H1 (cell line): Measurements from ENCODE around the gene LCLAT1. TPM values are rescaled to one million over a fixed set of nuclear protein-coding genes. Genes with fewer than 3 reads are reported as not detected.

Source experiments
- CTCF ChIA-PET: fragments of 300-600 bp; sonication (Branson Sonifier 250); formaldehyde crosslinking; loops from one replicate; lab custom pipeline; 2021; ENCODE audit not compliant: partially characterized antibody; lab: Charles Lee
- POLR2A ChIA-PET: fragments of 300-600 bp; sonication (Branson Sonifier 250); formaldehyde crosslinking; loops from one replicate; lab custom pipeline; 2021; ENCODE audit warnings: inconsistent platforms; ENCODE audit not compliant: partially characterized antibody; lab: Charles Lee
- DNase-seq, 2 experiments: peaks; one replicate each; pipeline versions ENCODE4 v3.0.0 to v3.0.0-alpha.2; 2010 to 2022; ENCODE audit warnings: low spot score in 2 of 2, low read depth in 1 of 2, mixed read lengths in 1 of 2
- FAIRE-seq: peaks from 2 replicates; lab custom pipeline; 2011; peaks lifted over from hg19 to GRCh38; lab: Jason Lieb, UNC
- H2AFZ ChIP-seq: 2 replicates; pipeline ENCODE4 v1.8.1; 2012; ENCODE audit warnings: low read length, inconsistent platforms
- H2AK5ac ChIP-seq: 2 replicates; pipeline ENCODE4 v1.6.1; 2013; ENCODE audit warnings: low read depth, low read length
- H2BK120ac ChIP-seq: replicated peaks from 2 replicates; pipeline ENCODE3; 2013; ENCODE audit warnings: low read depth, low read length, inconsistent platforms
- H2BK12ac ChIP-seq: 2 replicates; pipeline ENCODE4 v1.6.1; 2013; ENCODE audit warnings: low read depth, low read length
- H2BK15ac ChIP-seq: 2 replicates; pipeline ENCODE4 v1.6.1; 2013; ENCODE audit warnings: low read length
- H2BK20ac ChIP-seq: 2 replicates; pipeline ENCODE4 v1.6.1; 2013; ENCODE audit warnings: low read length
- H2BK5ac ChIP-seq: 2 replicates; pipeline ENCODE4 v1.6.1; 2013; ENCODE audit warnings: low read depth, low read length
- H3K14ac ChIP-seq: 2 replicates; pipeline ENCODE4 v1.6.1; 2013; ENCODE audit warnings: inconsistent platforms; ENCODE audit not compliant: insufficient read length
- H3K18ac ChIP-seq: 2 replicates; pipeline ENCODE4 v1.6.1; 2013; ENCODE audit warnings: low read length; ENCODE audit errors: extremely low read depth
- H3K23ac ChIP-seq: 2 replicates; pipeline ENCODE4 v1.6.1; 2013; ENCODE audit warnings: inconsistent platforms; ENCODE audit not compliant: insufficient read length
- H3K23me2 ChIP-seq: 2 replicates; pipeline ENCODE4 v1.6.1; 2013; ENCODE audit warnings: low read depth, low read length
- H3K27ac ChIP-seq: 2 replicates; pipeline ENCODE4 v1.6.1; 2011; ENCODE audit warnings: low read depth, low read length, inconsistent platforms
- H3K27me3 ChIP-seq, 4 experiments: replicated peaks in 1 of 4; 1 replicate in 1 of 4; 2 replicates in 3 of 4; pipeline versions ENCODE4 v1.6.1 to v1.8.1; 2011 to 2013; ENCODE audit warnings: low read length in 3 of 4, mild to moderate bottlenecking in 3 of 4, inconsistent platforms in 2 of 4, mixed read lengths in 2 of 4, moderate library complexity in 1 of 4; ENCODE audit not compliant: control insufficient read depth in 3 of 4, insufficient read depth in 3 of 4; ENCODE audit errors: extremely low read depth in 1 of 4
- H3K36me3 ChIP-seq, 4 experiments: 2 replicates each; pipeline versions ENCODE4 v1.6.1 to v1.8.1; 2011 to 2013; ENCODE audit warnings: mild to moderate bottlenecking in 4 of 4, low read length in 3 of 4, moderate library complexity in 2 of 4, control low read depth in 1 of 4, inconsistent platforms in 1 of 4; ENCODE audit not compliant: insufficient read depth in 4 of 4, control insufficient read depth in 2 of 4
- H3K4ac ChIP-seq: replicated peaks from 2 replicates; pipeline ENCODE3; 2013; ENCODE audit warnings: low read length, low read depth, mixed read lengths, inconsistent platforms; ENCODE audit not compliant: insufficient read length
- H3K4me1 ChIP-seq, 4 experiments: replicated peaks in 1 of 4; 1 replicate in 1 of 4; 2 replicates in 3 of 4; pipeline versions ENCODE4 v1.6.1 to v1.8.1; 2011 to 2013; ENCODE audit warnings: low read length in 3 of 4, inconsistent platforms in 2 of 4, mixed read lengths in 1 of 4; ENCODE audit not compliant: insufficient read depth in 4 of 4, control insufficient read depth in 3 of 4
- H3K4me2 ChIP-seq, 2 experiments: 2 replicates each; pipeline versions ENCODE4 v1.6.1 to v1.8.1; 2011 to 2013; ENCODE audit warnings: low read depth in 2 of 2, low read length in 2 of 2, control low read depth in 1 of 2, inconsistent platforms in 1 of 2, mild to moderate bottlenecking in 1 of 2; ENCODE audit not compliant: insufficient read depth in 1 of 2
- H3K4me3 ChIP-seq, 4 experiments: fragments of 200-600, 300-600 bp in 1 of 4; sonication (generic), shearing (Covaris generic), sonication (Bioruptor Twin) in 1 of 4; 2 replicates each; pipeline versions ENCODE4 v1.5.1 to v1.8.1; 2011 to 2016; ENCODE audit warnings: low read length in 4 of 4, low read depth in 3 of 4, control low read depth in 2 of 4, inconsistent platforms in 2 of 4, mild to moderate bottlenecking in 2 of 4, mixed read lengths in 1 of 4, moderate library complexity in 1 of 4; ENCODE audit not compliant: insufficient read depth in 2 of 4; ENCODE audit errors: extremely low read depth in 1 of 4
- H3K56ac ChIP-seq: replicated peaks from 2 replicates; pipeline ENCODE3; 2013; ENCODE audit warnings: low read depth, mild to moderate bottlenecking, mixed read lengths, low read length, inconsistent platforms; ENCODE audit not compliant: insufficient read length
- H3K79me1 ChIP-seq: 2 replicates; pipeline ENCODE4 v1.6.1; 2013; ENCODE audit warnings: low read depth, low read length, control low read depth
- H3K79me2 ChIP-seq, 2 experiments: 2 replicates each; pipeline versions ENCODE4 v1.6.1 to v1.8.1; 2012 to 2013; ENCODE audit warnings: low read length in 2 of 2, mild to moderate bottlenecking in 2 of 2, inconsistent platforms in 1 of 2; ENCODE audit not compliant: insufficient read depth in 2 of 2, control insufficient read depth in 1 of 2
- H3K9ac ChIP-seq, 4 experiments: replicated peaks in 1 of 4; 1 replicate in 1 of 4; 2 replicates in 3 of 4; pipeline versions ENCODE4 v1.6.1 to v1.8.1; 2011 to 2013; ENCODE audit warnings: low read depth in 3 of 4, low read length in 3 of 4, control low read depth in 2 of 4, mild to moderate bottlenecking in 2 of 4, moderate library complexity in 2 of 4, inconsistent platforms in 1 of 4; ENCODE audit errors: extremely low read depth in 1 of 4
- H3K9me3 ChIP-seq, 2 experiments: 2 replicates each; pipeline versions ENCODE4 v1.6.1 to v1.8.1; 2012 to 2013; ENCODE audit warnings: mild to moderate bottlenecking in 2 of 2, moderate library complexity in 2 of 2, control low read depth in 1 of 2, inconsistent platforms in 1 of 2, low read depth in 1 of 2, low read length in 1 of 2, mixed read lengths in 1 of 2; ENCODE audit not compliant: insufficient read depth in 2 of 2
- H4K20me1 ChIP-seq, 2 experiments: replicated peaks in 1 of 2; 2 replicates each; pipeline versions ENCODE3 to v1.8.1; 2011 to 2013; ENCODE audit warnings: inconsistent platforms in 2 of 2, low read length in 2 of 2, mild to moderate bottlenecking in 1 of 2; ENCODE audit not compliant: insufficient read depth in 2 of 2, control insufficient read depth in 1 of 2
- H4K5ac ChIP-seq: 2 replicates; pipeline ENCODE4 v1.6.1; 2013; ENCODE audit warnings: low read length, low read depth, mixed read lengths, inconsistent platforms; ENCODE audit not compliant: insufficient read length
- H4K8ac ChIP-seq: 2 replicates; pipeline ENCODE4 v1.8.0; 2013; ENCODE audit warnings: mild to moderate bottlenecking, moderate library complexity, low read length, inconsistent platforms; ENCODE audit not compliant: insufficient read depth; ENCODE audit errors: extremely low read depth
- H4K91ac ChIP-seq: replicated peaks from 2 replicates; pipeline ENCODE3; 2013; ENCODE audit warnings: low read length, mixed read lengths, inconsistent platforms; ENCODE audit not compliant: insufficient read length
- BCL11A ChIP-seq, 2 experiments: IDR thresholded peaks; one replicate each; pipeline ENCODE4 v1.6.1; 2011; ENCODE audit warnings: low read depth in 2 of 2, low read length in 2 of 2, mild to moderate bottlenecking in 2 of 2
- CBX5 ChIP-seq: fragments of 300-800, 300-1000 bp; sonication (generic); IDR thresholded peaks from 2 replicates; pipeline ENCODE4 v1.7.1; 2016; ENCODE audit warnings: antibody characterized with exemption, low read length, low read depth
- CBX8 ChIP-seq: fragments of 300-800, 300-1000 bp; sonication (generic); IDR thresholded peaks from 2 replicates; pipeline ENCODE4 v1.7.1; 2016; ENCODE audit warnings: low read depth, low read length, borderline replicate concordance
- EGR1 ChIP-seq: IDR thresholded peaks from 2 replicates; pipeline ENCODE4 v1.6.1; 2011; ENCODE audit warnings: low read depth, low read length, borderline replicate concordance
- GABPA ChIP-seq: IDR thresholded peaks from 2 replicates; pipeline ENCODE4 v1.6.1; 2011; ENCODE audit warnings: mild to moderate bottlenecking, low read length, moderate library complexity, borderline replicate concordance; ENCODE audit not compliant: insufficient read depth
- JUN ChIP-seq: IDR thresholded peaks from 2 replicates; pipeline ENCODE4 v1.6.1; 2011; ENCODE audit warnings: low read depth, mild to moderate bottlenecking, improper control_type of control experiment, low read length
- NRF1 ChIP-seq: IDR thresholded peaks from 2 replicates; pipeline ENCODE4 v1.6.1; 2011; ENCODE audit warnings: mild to moderate bottlenecking, low read depth, low read length, improper control_type of control experiment
- PHF8 ChIP-seq: fragments of 200-600 bp; sonication (generic); conservative IDR thresholded peaks from 2 replicates; pipeline ENCODE4 v1.7.1; 2012; ENCODE audit warnings: low read depth, mild to moderate bottlenecking, inconsistent platforms, low read length, moderate library complexity
- POLR2AphosphoS5 ChIP-seq: IDR thresholded peaks from 2 replicates; pipeline ENCODE4 v1.6.1; 2011; ENCODE audit warnings: low read depth, low read length
- SIN3A ChIP-seq, 2 experiments: IDR thresholded peaks in 1 of 2; conservative IDR thresholded peaks in 1 of 2; 2 replicates each; pipeline ENCODE4 v1.6.1; 2011 to 2012; ENCODE audit warnings: low read length in 2 of 2, improper control_type of control experiment in 1 of 2, low read depth in 1 of 2, mild to moderate bottlenecking in 1 of 2
- SIRT6 ChIP-seq: IDR thresholded peaks from one replicate; pipeline ENCODE4 v1.7.1; 2012; ENCODE audit warnings: low read length, inconsistent platforms
- SUZ12 ChIP-seq: fragments of 200-600 bp; sonication (generic); IDR thresholded peaks from 2 replicates; pipeline ENCODE4 v1.6.1; 2012; ENCODE audit warnings: mild to moderate bottlenecking, inconsistent platforms, low read length, moderate library complexity, mixed read lengths
- TCF12 ChIP-seq: IDR thresholded peaks from 2 replicates; pipeline ENCODE4 v1.6.1; 2011; ENCODE audit warnings: low read depth, mild to moderate bottlenecking, low read length
- YY1 ChIP-seq: IDR thresholded peaks from 2 replicates; pipeline ENCODE4 v1.6.1; 2011; ENCODE audit warnings: low read depth, mild to moderate bottlenecking, low read length
- WGBS, 2 experiments: shearing (Covaris generic) in 1 of 2; methylation state at CpG; one replicate each; pipeline versions ENCODE4 v1.1.6 to v1.1.7; 2013 to 2015; ENCODE audit warnings: low lambda C conversion rate in 2 of 2, mixed read lengths in 2 of 2, inconsistent platforms in 1 of 2, low coverage in 1 of 2, missing lambda C conversion rate in 1 of 2; ENCODE audit not compliant: insufficient replicate concordance in 2 of 2, insufficient coverage in 1 of 2, insufficient read length in 1 of 2; ENCODE audit errors: extremely low coverage in 1 of 2, missing lambda C conversion rate in 1 of 2; 5-methylcytosine and 5-hydroxymethylcytosine counted together
- polyA plus RNA-seq, 7 experiments: library from polyadenylated mRNA; depleted of rRNA in 3 of 7; stranded (reverse) in 5 of 7; unstranded in 2 of 7; fragments of >200 nt in 5 of 7; fragments of 200-250 nt in 2 of 7; gene quantifications; 1 replicate in 5 of 7; 2 replicates in 1 of 7; 4 replicates in 1 of 7; pipeline versions ENCODE4 v1.2.1 to v1.2.3, GENCODE V29; 2011 to 2013; ENCODE audit warnings: missing spikeins in 2 of 7, mixed read lengths in 2 of 7
- total RNA-seq: library from RNA; stranded (reverse); fragmentation: NEBNext Ultra II Directional; extraction: Animal tissue kit (Norgen Biotek cat#: 25700); gene quantifications from 2 replicates; pipeline ENCODE4 v1.2.1, GENCODE V29; 2021

LCLAT1 gene
- total and polyA plus RNA-seq, 2 of the 8 experiments (the other 6 are each of a cell fraction or from before 2014, with no cell fraction given) = 7.6 to 22.0 TPM

- 100% methylated on average over 1 of the region's 1 CpG; no CpG with 5 or more reads in 1 of the 2 experiments for WGBS, 2 experiments
- H3K4ac ChIP-seq = no peak overlapping the region
- CTCF ChIA-PET = interaction anchor here (1.0 kb wide), 1 partner anchor 259 kb away, joined by 4 read pairs; no protein-coding TSS in a partner anchor
- H2BK12ac ChIP-seq = no peak overlapping the region
- no peaks in the 10 kb centered on the region; the same call in 1 of the 2 replicates for H3K79me1 ChIP-seq
- no peaks in the 10 kb centered on the region for H3K23me2 ChIP-seq
- no peak overlapping the region for H3K4me3 ChIP-seq
- H3K18ac ChIP-seq = no peak overlapping the region
- H4K8ac ChIP-seq = no peak overlapping the region
- no peak overlapping the region for H2BK120ac ChIP-seq
- H3K9ac ChIP-seq = no peak overlapping the region
- no peak overlapping the region for H2AFZ ChIP-seq
- no peak overlapping the region for H2AK5ac ChIP-seq
- no peak overlapping the region for H3K4me2 ChIP-seq
- H3K79me2 ChIP-seq = peaks cover 7 to 71% of the 10 kb centered on the region in 2 experiments; a peak in 3 of 4 replicates
- DNase-seq (no peak), FAIRE-seq (no peak)
- no peak overlapping the region for H3K23ac ChIP-seq
- H3K27ac ChIP-seq = no peak overlapping the region
- H3K4me1 ChIP-seq = peaks cover 0 to 8% (median 5%) of the 10 kb centered on the region in 4 experiments; a peak in 3 of 7 replicates
- H4K20me1 ChIP-seq = no peaks in the 10 kb centered on the region
- no peak overlapping the region for H2BK15ac ChIP-seq
- H4K91ac ChIP-seq = no peak overlapping the region
- H3K36me3 ChIP-seq = no peaks in the 10 kb centered on the region; a peak in 1 of 8 replicates
- POLR2A ChIA-PET = no interaction called here
- no peak overlapping the region for H2BK5ac ChIP-seq
- no peak overlapping the region for H4K5ac ChIP-seq
- H3K14ac ChIP-seq = no peak overlapping the region
- H3K9me3 ChIP-seq = no peaks in the 10 kb centered on the region
- no peaks in the 10 kb centered on the region for H3K27me3 ChIP-seq
- H2BK20ac ChIP-seq = no peak overlapping the region
- no peak overlapping the region for H3K56ac ChIP-seq
- TF ChIP-seq SIRT6 = no peak
- TF ChIP-seq CBX8 = no peak
- no peak for TF ChIP-seq BCL11A (IDR thresholded peaks at IDR 0.05; ENCODE audit: low read depth in 2 of 2, low read length in 2 of 2)
- no peak for TF ChIP-seq SIN3A (conservative IDR thresholded peaks at IDR 0.05 in 1 of 2, IDR thresholded peaks at IDR 0.05 in 1 of 2; ENCODE audit: low read depth in 1 of 2, low read length in 2 of 2)
- no peak for TF ChIP-seq YY1
- no peak for TF ChIP-seq TCF12
- TF ChIP-seq PHF8 = no peak
- TF ChIP-seq JUN = no peak
- TF ChIP-seq NRF1 = no peak
- TF ChIP-seq EGR1 = no peak
- TF ChIP-seq POLR2AphosphoS5 = no peak
- no peak for TF ChIP-seq GABPA
- no peak for TF ChIP-seq SUZ12
- no peak for TF ChIP-seq CBX5
Measured at GRCh38 chr2:30466216-30466615, 19.2 kb downstream of the LCLAT1 start.
